ENCODE data around the gene BBIP1. TPM values are rescaled to one million over a fixed set of nuclear protein-coding genes. Genes with fewer than 3 reads are reported as not detected.
"Not testable (repeated sequence)": the region's sequence is repeated elsewhere in the genome, so short reads cannot be mapped to it uniquely, and the experiment has no call there.

BBIP1 gene
- total RNA-seq, 6 experiments from 2014 or later: 9.4 to 15.7 (median 11.5) TPM

DNA sequence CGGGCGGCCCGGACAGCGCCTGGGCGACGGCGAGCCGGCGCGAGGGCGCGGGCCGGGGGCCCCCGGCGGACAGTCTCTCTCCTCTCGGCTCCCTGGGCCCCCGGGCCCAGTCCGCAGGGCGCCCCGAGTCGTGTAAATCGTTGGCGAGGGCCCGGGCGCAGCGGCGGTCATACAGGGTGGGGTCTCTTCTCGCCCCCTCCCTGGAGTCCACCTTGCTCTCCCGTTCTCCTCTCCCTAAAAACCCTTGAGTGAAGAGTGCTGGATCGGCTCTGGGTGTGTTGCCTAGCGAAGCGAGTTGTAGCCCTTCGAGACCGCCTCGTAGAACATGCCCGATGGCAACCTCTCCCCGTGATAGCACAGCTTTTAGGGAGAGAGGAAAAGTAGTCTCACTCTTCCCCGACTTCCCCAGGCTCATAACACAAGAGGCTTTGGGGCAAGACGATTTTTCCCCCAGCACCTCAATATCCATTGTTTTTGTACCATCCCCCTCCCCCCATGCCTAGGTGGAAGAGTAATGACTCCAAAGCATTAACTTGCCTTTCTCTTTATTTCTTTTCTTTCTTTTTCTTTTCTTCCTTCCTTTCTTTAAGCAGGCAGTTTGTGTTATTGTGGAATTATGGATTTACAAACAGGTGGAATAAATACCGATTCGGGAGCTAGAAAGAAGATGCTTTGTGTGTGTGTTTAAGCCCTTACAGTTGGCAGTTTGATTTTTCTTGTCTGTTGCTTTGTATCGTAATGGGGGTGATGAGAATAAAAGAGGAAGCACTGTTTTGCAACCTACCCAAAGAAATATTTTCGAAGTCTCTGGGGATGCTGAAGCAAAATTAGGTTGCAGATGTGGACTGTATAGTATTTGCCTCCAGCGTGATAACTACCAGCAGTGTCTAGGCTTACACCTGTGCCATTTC lies 1.2 kb upstream of the BBIP1 start:
- H3K4me3 ChIP-seq: peak overlapping the region; percentile 61 to 69 (median 64)
- intact Hi-C loops (cut with DNase I): no loop called here
- no peaks in the 10 kb centered on the region for H3K36me3 ChIP-seq
- peak overlapping the region; percentile 69 to 86 (median 84) for H3K27ac ChIP-seq
- DNase-seq (peak; percentile 47 to 66 (median 57)), ATAC-seq (no peak)
- no peaks in the 10 kb centered on the region for H3K27me3 ChIP-seq
- peaks cover 0 to 32% (median 16%) of the 10 kb centered on the region in 4 donors for H3K4me1 ChIP-seq
- no peak for TF ChIP-seq POLR2A (IDR thresholded peaks at IDR 0.05)
- TF ChIP-seq, protein P1, sequence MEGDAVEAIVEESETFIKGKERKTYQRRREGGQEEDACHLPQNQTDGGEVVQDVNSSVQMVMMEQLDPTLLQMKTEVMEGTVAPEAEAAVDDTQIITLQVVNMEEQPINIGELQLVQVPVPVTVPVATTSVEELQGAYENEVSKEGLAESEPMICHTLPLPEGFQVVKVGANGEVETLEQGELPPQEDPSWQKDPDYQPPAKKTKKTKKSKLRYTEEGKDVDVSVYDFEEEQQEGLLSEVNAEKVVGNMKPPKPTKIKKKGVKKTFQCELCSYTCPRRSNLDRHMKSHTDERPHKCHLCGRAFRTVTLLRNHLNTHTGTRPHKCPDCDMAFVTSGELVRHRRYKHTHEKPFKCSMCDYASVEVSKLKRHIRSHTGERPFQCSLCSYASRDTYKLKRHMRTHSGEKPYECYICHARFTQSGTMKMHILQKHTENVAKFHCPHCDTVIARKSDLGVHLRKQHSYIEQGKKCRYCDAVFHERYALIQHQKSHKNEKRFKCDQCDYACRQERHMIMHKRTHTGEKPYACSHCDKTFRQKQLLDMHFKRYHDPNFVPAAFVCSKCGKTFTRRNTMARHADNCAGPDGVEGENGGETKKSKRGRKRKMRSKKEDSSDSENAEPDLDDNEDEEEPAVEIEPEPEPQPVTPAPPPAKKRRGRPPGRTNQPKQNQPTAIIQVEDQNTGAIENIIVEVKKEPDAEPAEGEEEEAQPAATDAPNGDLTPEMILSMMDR (IDR thresholded peaks at IDR 0.05): no peak
- H3K9me3 ChIP-seq: no peaks in the 10 kb centered on the region
- 0% methylated on average over 16 of the region's 44 CpGs for WGBS (ENCODE audit: insufficient coverage, low coverage, low lambda C conversion rate, missing lambda C conversion rate)

DNA sequence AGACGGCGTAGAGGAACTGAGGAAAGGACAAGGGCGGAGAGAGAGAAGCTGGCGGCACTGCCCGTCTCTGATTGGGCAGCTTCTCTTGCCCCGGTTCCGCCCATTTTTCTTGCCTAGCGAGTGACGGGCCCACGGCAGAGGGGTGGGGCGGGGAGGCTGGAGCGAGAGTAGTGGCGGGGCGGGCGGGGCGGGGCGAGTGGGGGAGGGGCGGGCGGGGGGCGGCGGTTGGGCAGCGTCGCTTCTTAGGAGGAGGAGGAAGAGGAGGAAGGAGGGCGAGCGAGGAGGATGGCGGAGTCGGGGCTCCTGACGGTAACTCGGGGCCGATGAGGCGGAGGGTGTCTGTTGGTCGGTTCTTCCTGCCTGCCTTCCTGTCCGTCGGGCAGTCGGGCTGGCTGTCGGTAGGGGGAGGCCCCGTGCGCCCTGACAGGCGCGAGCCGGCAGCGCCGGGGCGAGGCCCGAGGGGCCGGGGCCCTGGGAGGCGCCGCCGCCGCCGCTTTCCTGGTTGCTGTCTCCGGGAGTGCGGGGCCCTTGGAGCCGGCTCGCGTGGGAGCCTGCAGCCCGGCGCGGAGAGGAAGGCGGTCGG lies 460 bp upstream of the BBIP1 start, which contains the start of gene SHOC2:
Gene SHOC2 (plus strand): TSS at position 256 of the 583 bp plus-strand sequence. CDS start 44,755 bp downstream, outside the sequence.
- Histone ChIP-seq H3K4me3 (peak within 1 kb of the TSS; percentile 61 to 91 (median 75)), H3K27me3 (no peaks in the 10 kb centered on the region), H3K9me3 (no peaks in the 10 kb centered on the region), H3K4me1 (peaks cover 0 to 31% (median 16%) of the 10 kb centered on the region in 4 donors), H3K27ac (peak within 1 kb of the TSS; percentile 96 to 99 (median 97)), H3K36me3 (no peaks in the 10 kb centered on the region)
- peak; percentile 23 to 54 (median 50) for ATAC-seq
- intact Hi-C loops (cut with DNase I): no loop called here
- TF ChIP-seq POLR2A (IDR thresholded peaks at IDR 0.05): peak; percentile 65
- TF ChIP-seq, protein P1 (IDR thresholded peaks at IDR 0.05): peak in 1 of 4 donors; percentile 26
- DNase-seq: peak; percentile 99 to 100 (median 99)
- WGBS (ENCODE audit: insufficient coverage, low coverage, low lambda C conversion rate, missing lambda C conversion rate): 0% methylated on average over 29 of the region's 61 CpGs

DNA sequence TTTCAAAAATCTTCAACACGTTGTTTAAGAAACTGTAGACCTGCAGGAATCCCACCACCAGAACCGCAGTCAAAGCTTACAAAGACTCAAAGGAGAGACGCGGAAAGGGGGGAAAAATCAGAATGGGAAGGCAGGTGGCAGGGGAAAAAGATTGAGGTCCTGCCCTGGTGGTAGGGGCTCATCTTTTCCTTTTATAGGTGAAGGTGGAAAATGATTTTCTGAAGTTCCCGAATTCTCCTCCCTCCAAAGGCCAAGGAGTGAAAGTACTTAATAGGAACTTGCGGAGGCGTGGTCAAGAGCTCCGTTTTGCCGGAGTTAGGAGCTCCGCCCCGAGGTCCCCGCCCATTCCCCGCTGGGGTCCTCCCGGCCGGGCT lies 724 bp downstream of the BBIP1 start:
- Histone ChIP-seq H3K4me1 (peaks cover 0 to 21% (median 11%) of the 10 kb centered on the region in 4 donors), H3K4me3 (peak overlapping the region; percentile 50 to 91 (median 75)), H3K36me3 (no peaks in the 10 kb centered on the region), H3K27ac (peak overlapping the region; percentile 96 to 99 (median 97)), H3K9me3 (no peaks in the 10 kb centered on the region), H3K27me3 (no peaks in the 10 kb centered on the region)
- WGBS (ENCODE audit: insufficient coverage, low coverage, low lambda C conversion rate, missing lambda C conversion rate): 0% methylated on average over 9 of the region's 15 CpGs
- intact Hi-C loops (cut with DNase I): no loop called here
- ATAC-seq (no peak), DNase-seq (peak; percentile 98)
- TF ChIP-seq, protein P1 (IDR thresholded peaks at IDR 0.05): peak in 2 of 4 donors; percentile 7 to 10
- TF ChIP-seq POLR2A (IDR thresholded peaks at IDR 0.05): no peak

DNA sequence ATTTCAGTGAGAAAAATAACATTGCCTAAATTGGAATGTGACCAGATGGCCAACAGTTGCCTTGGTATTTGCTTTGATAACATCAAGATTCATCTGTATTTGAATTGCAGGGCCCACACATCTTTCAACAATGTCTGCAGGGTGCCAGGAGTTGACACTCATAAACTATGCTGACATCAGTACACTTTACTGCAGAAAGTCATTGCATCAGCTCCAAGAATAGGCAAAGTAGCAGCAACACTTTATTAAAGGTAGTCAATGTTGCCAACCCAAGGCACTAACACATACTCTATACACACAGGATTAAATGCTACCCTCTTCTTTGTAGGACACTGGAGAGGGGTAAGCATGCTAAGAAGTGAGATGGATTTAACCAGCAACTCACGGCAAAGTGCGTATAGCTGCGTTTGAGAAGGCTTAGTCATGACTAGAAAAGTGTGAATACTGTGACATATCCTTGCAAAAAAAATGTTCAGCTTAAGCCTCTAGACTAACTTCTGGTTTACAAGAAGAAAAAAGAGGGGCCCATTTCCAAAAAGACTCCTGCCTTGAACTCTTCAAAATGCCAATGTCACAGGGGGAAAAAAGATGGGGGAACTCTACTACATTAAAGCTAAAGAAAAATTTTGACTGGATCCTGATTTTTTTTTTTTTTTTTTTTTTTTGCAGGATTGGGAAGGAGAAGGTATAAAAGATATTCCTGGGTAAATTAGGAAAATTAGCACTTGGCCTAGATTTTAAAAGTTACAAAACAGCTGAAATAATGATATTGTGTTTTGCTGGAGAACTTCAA lies 2.2 kb downstream of the BBIP1 start:
- no peak overlapping the region for H3K27ac ChIP-seq
- DNase-seq: no peak
- H3K4me3 ChIP-seq: no peak overlapping the region
- 100% methylated on average over 3 of the region's 3 CpGs for WGBS (ENCODE audit: insufficient coverage, low coverage, low lambda C conversion rate, missing lambda C conversion rate)
- no peaks in the 10 kb centered on the region for H3K27me3 ChIP-seq
- H3K9me3 ChIP-seq: no peaks in the 10 kb centered on the region
- intact Hi-C loops (cut with DNase I): no loop called here
- no peaks in the 10 kb centered on the region for H3K36me3 ChIP-seq
- H3K4me1 ChIP-seq: peaks cover 0 to 20% (median 8%) of the 10 kb centered on the region in 4 donors
- TF ChIP-seq POLR2A (IDR thresholded peaks at IDR 0.05): no peak
- TF ChIP-seq, protein P1 (IDR thresholded peaks at IDR 0.05): no peak
- ATAC-seq: no peak

DNA sequence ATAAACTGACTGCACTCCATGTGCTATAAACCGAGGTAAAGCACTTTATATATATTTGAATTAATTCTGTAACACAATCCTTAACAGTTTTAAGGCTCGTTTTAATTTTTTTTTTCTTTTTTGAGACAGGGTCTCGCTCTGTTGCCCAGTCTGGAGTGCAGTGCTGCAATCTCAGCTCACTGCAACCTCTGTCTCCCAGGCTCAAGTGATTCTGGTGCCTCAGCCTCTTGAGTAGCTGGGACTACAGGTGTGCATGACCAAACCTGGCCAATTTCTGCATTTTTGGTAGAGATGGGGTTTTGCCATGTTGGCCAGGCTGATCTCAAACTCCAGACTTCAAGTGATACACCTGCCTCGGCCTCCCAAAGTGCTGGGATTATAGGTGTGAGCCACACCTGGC lies 3.4 kb downstream of the BBIP1 start:
- H3K27ac ChIP-seq; H3K9me3 ChIP-seq; H3K4me3 ChIP-seq; ATAC-seq; DNase-seq; H3K36me3 ChIP-seq; intact Hi-C loops (cut with DNase I); H3K27me3 ChIP-seq: not testable (repeated sequence)
- peaks cover 0 to 11% (median 5%) of the 10 kb centered on the region in 4 donors for H3K4me1 ChIP-seq
- WGBS (ENCODE audit: insufficient coverage, low coverage, low lambda C conversion rate, missing lambda C conversion rate): 81% methylated on average over 4 of the region's 4 CpGs

Data from right lobe of liver (tissue), 6 donors.